GM18873 (cell line): ENCODE measurements around the gene BMS1.
"Not testable (repeated sequence)": the region's sequence is repeated elsewhere in the genome, so short reads cannot be mapped to it uniquely, and the experiment has no call there.

Experiments used
- ATAC-seq: cut with Tn5 transposase; IDR thresholded peaks from one replicate; pipeline ENCODE4 v1.9.1; 2021; ENCODE audit warnings: mild to moderate bottlenecking, moderate library complexity, moderate number of reproducible peaks; ENCODE audit not compliant: unreplicated experiment, low FRiP score

Gene BMS1

GRCh38 chr10:42864575-42864974 lies 82.0 kb downstream of the BMS1 start:
- ATAC-seq = no peak

GRCh38 chr10:42865716-42866114 lies 83.1 kb downstream of the BMS1 start:
- ATAC-seq = no peak

- no peak for ATAC-seq
These were observed 83.8 kb downstream of the BMS1 start for GRCh38 chr10:42866115-42866995.

- ATAC-seq = no peak
These were observed 85.0 kb downstream of the BMS1 start for GRCh38 chr10:42867571-42867970.

GRCh38 chr10:42868530-42868929 lies 85.9 kb downstream of the BMS1 start:
- ATAC-seq = no peak

GRCh38 chr10:42869977-42870350 lies 87.4 kb downstream of the BMS1 start:
- ATAC-seq = no peak

GRCh38 chr10:42871138-42871641 lies 88.6 kb downstream of the BMS1 start:
- ATAC-seq = not testable (repeated sequence)

GRCh38 chr10:42871823-42872222 lies 89.2 kb downstream of the BMS1 start:
- no peak for ATAC-seq

GRCh38 chr10:42872865-42873435 lies 90.4 kb downstream of the BMS1 start:
- ATAC-seq = no peak

- ATAC-seq = no peak
These were observed 92.3 kb downstream of the BMS1 start for GRCh38 chr10:42874713-42875387.

- ATAC-seq = no peak
These were observed 92.8 kb downstream of the BMS1 start for GRCh38 chr10:42875388-42875755.

GRCh38 chr10:42875798-42876341 lies 93.3 kb downstream of the BMS1 start:
- ATAC-seq = no peak

GRCh38 chr10:42876476-42876875 lies 93.9 kb downstream of the BMS1 start:
- ATAC-seq = no peak

- ATAC-seq = no peak
These were observed 94.3 kb downstream of the BMS1 start for GRCh38 chr10:42876945-42877344.

GRCh38 chr10:42877496-42878030 lies 95.0 kb downstream of the BMS1 start:
- ATAC-seq = no peak

- no peak for ATAC-seq
These were observed 95.7 kb downstream of the BMS1 start for GRCh38 chr10:42878134-42878820.

- no peak for ATAC-seq
These were observed 96.2 kb downstream of the BMS1 start for GRCh38 chr10:42878821-42879195.

GRCh38 chr10:42879380-42880254 lies 97.0 kb downstream of the BMS1 start:
- no peak for ATAC-seq

GRCh38 chr10:42880255-42880620 lies 97.6 kb downstream of the BMS1 start:
- no peak for ATAC-seq
